GM19455 (cell line): ENCODE results near the gene WT1.
"Not testable (repeated sequence)": the region's sequence is repeated elsewhere in the genome, so short reads cannot be mapped to it uniquely, and the experiment has no call there.

Experiments
- ATAC-seq: cut with Tn5 transposase; IDR thresholded peaks from one replicate; pipeline ENCODE4 v1.9.1; 2021; ENCODE audit not compliant: unreplicated experiment

The WT1 gene

GRCh38 chr11:32388871-32389770 is 46.2 kb downstream of the WT1 start:
- ATAC-seq = no peak

GRCh38 chr11:32388365-32388764 is 47.0 kb downstream of the WT1 start:
- no peak for ATAC-seq

GRCh38 chr11:32387411-32387810 is 47.9 kb downstream of the WT1 start:
- ATAC-seq = no peak

- no peak for ATAC-seq
These were observed 48.5 kb downstream of the WT1 start for GRCh38 chr11:32386770-32387377.

GRCh38 chr11:32385998-32386397 is 49.3 kb downstream of the WT1 start:
- no peak for ATAC-seq

- ATAC-seq = no peak
These were observed 52.8 kb downstream of the WT1 start for GRCh38 chr11:32382339-32383049.

- ATAC-seq = no peak
These were observed 54.2 kb downstream of the WT1 start for GRCh38 chr11:32381179-32381578.

- no peak for ATAC-seq
These were observed 55.6 kb downstream of the WT1 start for GRCh38 chr11:32379719-32380118.

GRCh38 chr11:32375826-32376225 is 59.5 kb downstream of the WT1 start:
- no peak for ATAC-seq

GRCh38 chr11:32374261-32374711 is 61.1 kb downstream of the WT1 start:
- ATAC-seq = no peak

- ATAC-seq = not testable (repeated sequence)
These were observed 65.4 kb downstream of the WT1 start for GRCh38 chr11:32369987-32370386.

- no peak for ATAC-seq
These were observed 68.7 kb downstream of the WT1 start for GRCh38 chr11:32366666-32367065.

- no peak for ATAC-seq
These were observed 70.1 kb downstream of the WT1 start for GRCh38 chr11:32365192-32365591.

- ATAC-seq = no peak
These were observed 76.6 kb downstream of the WT1 start for GRCh38 chr11:32358729-32359128.

- no peak for ATAC-seq
These were observed 81.5 kb downstream of the WT1 start for GRCh38 chr11:32353884-32354283.

GRCh38 chr11:32348502-32348901 is 86.8 kb downstream of the WT1 start:
- no peak for ATAC-seq

GRCh38 chr11:32344946-32345345 is 90.4 kb downstream of the WT1 start:
- ATAC-seq = no peak

- no peak for ATAC-seq
These were observed 91.9 kb downstream of the WT1 start for GRCh38 chr11:32343325-32344008.

GRCh38 chr11:32341620-32342613 is 93.4 kb downstream of the WT1 start:
- ATAC-seq = no peak

GRCh38 chr11:32340181-32340580 is 95.2 kb downstream of the WT1 start:
- no peak for ATAC-seq
